Heart right ventricle (tissue), 16 donors: ENCODE measurements around the gene CNKSR1. TPM values are rescaled to one million over a fixed set of nuclear protein-coding genes. Genes with fewer than 3 reads are reported as not detected.
A peak's percentile ranks its signal among the peaks of the same experiment; 100 is the strongest.

Experiments
- ATAC-seq, 8 donors: fragments of 200-7000 bp; cut with Tn5 transposase; one replicate each; pipeline ENCODE4 v1.9.1; 2020; ENCODE audit warnings: mild to moderate bottlenecking in 8 of 8, moderate library complexity in 8 of 8, moderate number of reproducible peaks in 1 of 8
- DNase-seq, 2 donors: peaks; one replicate each; pipeline ENCODE4 v3.0.0-alpha.2; 2020
- H3K27ac ChIP-seq, 10 donors: fragments of 200-600 bp; sonication (generic) in 2 of 10; one replicate each; pipeline versions ENCODE4 v1.5.0 to v1.8.0; 2020 to 2022; ENCODE audit warnings: mild to moderate bottlenecking in 3 of 10
- H3K27me3 ChIP-seq, 7 donors: fragments of 200-600 bp; one replicate each; pipeline ENCODE4 v1.8.0; 2021 to 2022; ENCODE audit warnings: mild to moderate bottlenecking in 2 of 7
- H3K36me3 ChIP-seq, 9 donors: fragments of 200-600 bp; sonication (generic) in 1 of 9; one replicate each; pipeline versions ENCODE4 v1.5.0 to v1.8.0; 2020 to 2022; ENCODE audit warnings: mild to moderate bottlenecking in 2 of 9
- H3K4me1 ChIP-seq, 9 donors: fragments of 200-600 bp; sonication (generic) in 1 of 9; one replicate each; pipeline versions ENCODE4 v1.5.0 to v1.8.0; 2020 to 2022; ENCODE audit warnings: mild to moderate bottlenecking in 4 of 9
- H3K4me3 ChIP-seq, 10 donors: fragments of 200-600 bp; sonication (generic) in 2 of 10; one replicate each; pipeline versions ENCODE4 v1.5.0 to v1.8.0; 2020 to 2022; ENCODE audit warnings: mild to moderate bottlenecking in 7 of 10, moderate library complexity in 2 of 10
- H3K9me3 ChIP-seq, 11 donors: fragments of 200-600 bp in 10 of 11; sonication (generic) in 2 of 11; one replicate each; pipeline versions ENCODE4 v1.5.0 to v1.8.0; 2013 to 2022; ENCODE audit warnings: mild to moderate bottlenecking in 2 of 11, control low read depth in 1 of 11, moderate library complexity in 1 of 11
- CTCF ChIP-seq, 9 donors: fragments of 200-600 bp; sonication (generic) in 2 of 9; IDR thresholded peaks; one replicate each; pipeline versions ENCODE4 v1.5.0 to v1.8.0; 2021 to 2022; ENCODE audit warnings: antibody characterized with exemption in 9 of 9, mild to moderate bottlenecking in 5 of 9, moderate library complexity in 1 of 9
- WGBS, 2 donors: extraction: QIAGEN DNeasy Blood & Tissue Kit; methylation state at CpG; one replicate each; pipeline ENCODE4 v1.1.7; 2013; ENCODE audit warnings: inconsistent platforms in 1 of 2; 5-methylcytosine and 5-hydroxymethylcytosine counted together
- intact Hi-C, 10 donors: fragments of 100-400 bp; cut with DNase I; formaldehyde crosslinking; loops; one replicate each; pipeline versions ENCODE4 v1.11.1 to v1.14.2; 2022
- polyA plus RNA-seq, 2 donors: library from polyadenylated mRNA; stranded (reverse); fragments of 200-250 nt; gene quantifications; one replicate each; pipeline ENCODE4 v1.2.3, GENCODE V29; 2013
- total RNA-seq, 10 donors: library from RNA; stranded (reverse); fragmentation: NEBNext Ultra II Directional in 3 of 10; extraction: Animal tissue kit (Norgen Biotek cat#: 25700) in 3 of 10; gene quantifications; one replicate each; pipeline versions ENCODE4 v1.2.1 to v1.2.4, GENCODE V29; 2021 to 2023
- donor health status: Arrhythmogenic right ventricular cardiomyopathy.
- donor health status: ischemic (EF 13 %, LVEDD 7.1; RV severe dilation, severe dysfunction).
- donor health status: healthy with polysubstance abuse.
- donor health status: DM: no; HTN: yes; CAD: no.
- donor health status: DM: no; HTN: no; CAD: no.
- donor health status: ischemic (EF 25% LVEDD 6.9; RV normal size, moderate dysfunction).
- donor health status: ischemic (EF 25% LVEDD 5.7; RV mildly dilated, moderate dysfunction).
- donor health status: healthy.
- donor health status: DM: yes; HTN: yes; CAD: no.
- donor health status: Ischemic cardiomyopathy.
- donor health status: ischemic (EF 35%, LVEDD 5.7; RV mildly dilated, moderate dysfunction).
- donor health status: nonischemic (EF 11% LVEDD 7.7; RV severe dilation, severe dysfunction).
- donor health status: DM: yes; HTN: yes; CAD: no.
- donor health status: PGD.
- donor health status: ischemic (EF 29% LVEDD 5.4; RV normal size, mild dysfunction).
- donor health status: nonischemic (EF 23%, LVEDD 6.1; RV moderate dilation, normal function).

The CNKSR1 gene
- total and polyA plus RNA-seq, 12 donors: 0.84 to 6.3 (median 2.1) TPM

GRCh38 chr1:26169198-26169554 is 8.1 kb upstream of the CNKSR1 start:
- peak overlapping the region in 9 of 10 donors; percentile 79 to 89 (median 82) for H3K27ac ChIP-seq
- peak overlapping the region in 8 of 10 donors; percentile 63 to 93 (median 83) for H3K4me3 ChIP-seq
- H3K36me3 ChIP-seq: peaks cover 0 to 8% (median 0%) of the 10 kb centered on the region in 9 donors
- WGBS, 2 donors: 30 to 32% methylated on average over 4 of the region's 4 CpGs
- ATAC-seq (peak in 1 of 8 donors; percentile 2), DNase-seq (no peak)
- TF ChIP-seq CTCF (IDR thresholded peaks at IDR 0.05): no peak
- peaks cover 0 to 6% (median 0%) of the 10 kb centered on the region in 7 donors for H3K27me3 ChIP-seq
- intact Hi-C loops: loop anchor here in 7 of 10 donors (2.0 to 10.0 kb wide), 8 partner anchors 56 to 156 kb away; partner anchors contain the start of genes CEP85 (in 6 of the 7) and PDIK1L (in 1 of the 7)
- no peaks in the 10 kb centered on the region for H3K9me3 ChIP-seq
- H3K4me1 ChIP-seq: peaks cover 5 to 37% (median 18%) of the 10 kb centered on the region in 9 donors

- WGBS, 2 donors: 1 to 2% methylated on average over 62 to 76 of the region's 76 CpGs
- intact Hi-C loops: loop anchor here (2.0 to 10.0 kb wide), 11 partner anchors 55 to 155 kb away; partner anchors contain the start of genes CEP85 (in 7 of the 10), CD52 (in 1 of the 10) and PDIK1L (in 1 of the 10)
These were observed 7.4 kb upstream of the CNKSR1 start, which contains the start of gene ZNF593 for GRCh38 chr1:26169669-26170471. ZNF593 (plus strand) TSS chr1:26169908; CDS start chr1:26169984, 76 bp downstream.

GRCh38 chr1:26170472-26170821 is 6.8 kb upstream of the CNKSR1 start:
- Histone ChIP-seq H3K4me3 (peak overlapping the region; percentile 63 to 100 (median 88)), H3K4me1 (peaks cover 5 to 30% (median 16%) of the 10 kb centered on the region in 9 donors), H3K9me3 (no peaks in the 10 kb centered on the region), H3K27me3 (no peaks in the 10 kb centered on the region), H3K36me3 (peaks cover 0 to 8% (median 0%) of the 10 kb centered on the region in 9 donors), H3K27ac (peak overlapping the region in 8 of 10 donors; percentile 79 to 89 (median 84))
- no peak for DNase-seq
- no peak for TF ChIP-seq CTCF (IDR thresholded peaks at IDR 0.05)
- ATAC-seq: no peak
- WGBS, 2 donors: 79 to 80% methylated on average over 9 of the region's 9 CpGs
- intact Hi-C loops: loop anchor here in 4 of 10 donors (5.0 to 10.0 kb wide), 5 partner anchors 54 to 154 kb away; partner anchors contain the start of genes CD52 (in 1 of the 4) and CEP85 (in 1 of the 4)

More at GRCh38 chr1:26169669-26170471, 7.4 kb upstream of the CNKSR1 start, which contains the start of gene ZNF593:
- Histone ChIP-seq H3K27me3 (no peaks in the 10 kb centered on the region), H3K36me3 (peaks cover 0 to 8% (median 0%) of the 10 kb centered on the region in 9 donors), H3K27ac (peak within 1 kb of the TSS in 9 of 10 donors; percentile 79 to 89 (median 82)), H3K9me3 (no peaks in the 10 kb centered on the region), H3K4me3 (peak within 1 kb of the TSS; percentile 63 to 100 (median 88)), H3K4me1 (peaks cover 5 to 33% (median 16%) of the 10 kb centered on the region in 9 donors)
- TF ChIP-seq CTCF (IDR thresholded peaks at IDR 0.05): peak; percentile 80 to 97 (median 91)
- peak; percentile 96 to 98 (median 97) for ATAC-seq
- peak; percentile 92 to 94 for DNase-seq
